ENCODE results near the gene RAB6B. TPM values are rescaled to one million over a fixed set of nuclear protein-coding genes. Genes with fewer than 3 reads are reported as not detected.

The RAB6B gene
- polyA plus RNA-seq, 1 experiment, result 2.2 TPM

- Histone ChIP-seq H3K27ac (ENCODE audit: low read depth, low read length) (no peak overlapping the region), H3K9me3 (ENCODE audit: control insufficient read depth, insufficient read depth, low read length) (no peaks in the 10 kb centered on the region), H3K4me3 (ENCODE audit: low read depth, low read length) (no peak overlapping the region), H3K27me3 (ENCODE audit: control insufficient read depth, insufficient read depth, low read length) (peaks cover 36% of the 10 kb centered on the region)
- DNase-seq (ENCODE audit: low read depth, low spot score), result no peak
- TF ChIP-seq, protein P1, sequence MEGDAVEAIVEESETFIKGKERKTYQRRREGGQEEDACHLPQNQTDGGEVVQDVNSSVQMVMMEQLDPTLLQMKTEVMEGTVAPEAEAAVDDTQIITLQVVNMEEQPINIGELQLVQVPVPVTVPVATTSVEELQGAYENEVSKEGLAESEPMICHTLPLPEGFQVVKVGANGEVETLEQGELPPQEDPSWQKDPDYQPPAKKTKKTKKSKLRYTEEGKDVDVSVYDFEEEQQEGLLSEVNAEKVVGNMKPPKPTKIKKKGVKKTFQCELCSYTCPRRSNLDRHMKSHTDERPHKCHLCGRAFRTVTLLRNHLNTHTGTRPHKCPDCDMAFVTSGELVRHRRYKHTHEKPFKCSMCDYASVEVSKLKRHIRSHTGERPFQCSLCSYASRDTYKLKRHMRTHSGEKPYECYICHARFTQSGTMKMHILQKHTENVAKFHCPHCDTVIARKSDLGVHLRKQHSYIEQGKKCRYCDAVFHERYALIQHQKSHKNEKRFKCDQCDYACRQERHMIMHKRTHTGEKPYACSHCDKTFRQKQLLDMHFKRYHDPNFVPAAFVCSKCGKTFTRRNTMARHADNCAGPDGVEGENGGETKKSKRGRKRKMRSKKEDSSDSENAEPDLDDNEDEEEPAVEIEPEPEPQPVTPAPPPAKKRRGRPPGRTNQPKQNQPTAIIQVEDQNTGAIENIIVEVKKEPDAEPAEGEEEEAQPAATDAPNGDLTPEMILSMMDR (IDR thresholded peaks at IDR 0.05; ENCODE audit: low read depth, low read length), result no peak
- CTCF ChIA-PET, result no interaction called here
- POLR2A ChIA-PET, result no interaction called here
Observed at GRCh38 chr3:133865136-133865855, 30.4 kb downstream of the RAB6B start.

- H3K4me3 ChIP-seq (ENCODE audit: low read depth, low read length), result no peak overlapping the region
- H3K27me3 ChIP-seq (ENCODE audit: control insufficient read depth, insufficient read depth, low read length), result peaks cover 33% of the 10 kb centered on the region
- ChIA-PET POLR2A (no interaction called here), CTCF (no interaction called here)
- no peak overlapping the region for H3K27ac ChIP-seq (ENCODE audit: low read depth, low read length)
- DNase-seq (ENCODE audit: low read depth, low spot score), result no peak
- H3K9me3 ChIP-seq (ENCODE audit: control insufficient read depth, insufficient read depth, low read length), result no peaks in the 10 kb centered on the region
- TF ChIP-seq, protein P1 (IDR thresholded peaks at IDR 0.05; ENCODE audit: low read depth, low read length), result no peak
Observed at GRCh38 chr3:133864616-133865015, 31.1 kb downstream of the RAB6B start.

DNA sequence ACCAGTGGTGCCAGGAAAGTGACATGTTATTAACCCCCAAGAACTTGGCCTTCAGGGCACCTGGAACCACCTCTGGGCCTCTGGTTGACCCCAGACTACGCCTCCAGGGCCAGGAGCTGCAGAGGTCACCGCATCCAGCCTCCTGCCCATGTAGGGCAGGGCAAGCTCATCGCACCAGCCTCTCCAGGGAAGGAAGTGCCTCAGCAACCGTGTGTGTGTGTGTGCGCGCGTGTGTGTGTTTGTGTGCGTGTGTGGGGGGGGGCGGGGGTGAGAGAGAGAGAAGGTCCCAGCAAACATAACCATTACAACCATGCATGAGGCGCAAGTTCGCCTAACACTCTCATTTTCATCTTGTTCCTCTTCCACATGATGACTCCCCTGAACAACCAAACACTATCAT is 31.8 kb downstream of the RAB6B start:
- TF ChIP-seq, protein P1 (IDR thresholded peaks at IDR 0.05; ENCODE audit: low read depth, low read length), result no peak
- ChIA-PET POLR2A (no interaction called here), CTCF (no interaction called here)
- no peak for DNase-seq (ENCODE audit: low read depth, low spot score)
- Histone ChIP-seq H3K27me3 (ENCODE audit: control insufficient read depth, insufficient read depth, low read length) (peaks cover 30% of the 10 kb centered on the region), H3K4me3 (ENCODE audit: low read depth, low read length) (no peak overlapping the region), H3K9me3 (ENCODE audit: control insufficient read depth, insufficient read depth, low read length) (no peaks in the 10 kb centered on the region), H3K27ac (ENCODE audit: low read depth, low read length) (no peak overlapping the region)

DNA sequence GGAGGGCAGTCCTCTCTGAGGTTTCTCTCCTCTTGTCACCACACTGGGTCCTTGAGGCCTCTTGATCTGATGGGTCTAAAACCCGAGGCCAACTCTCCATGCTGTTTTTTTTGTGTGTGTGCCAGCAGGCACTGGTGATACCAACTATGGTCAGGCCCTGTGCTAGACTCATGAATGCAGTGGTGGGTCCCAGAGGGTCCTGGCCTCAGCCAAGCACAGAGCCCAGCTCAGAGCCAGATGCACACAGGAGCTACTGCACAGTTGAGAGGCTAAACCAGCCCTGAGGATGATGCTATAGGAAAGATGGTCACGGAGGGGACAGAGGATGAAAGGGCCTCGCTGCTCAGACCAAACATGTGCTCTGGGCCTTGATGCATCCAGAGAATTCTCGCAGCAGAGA is 33.5 kb downstream of the RAB6B start:
- H3K27me3 ChIP-seq (ENCODE audit: control insufficient read depth, insufficient read depth, low read length), result peaks cover 25% of the 10 kb centered on the region

GRCh38 chr3:133860519-133860918 is 35.2 kb downstream of the RAB6B start:
- TF ChIP-seq, protein P1 (IDR thresholded peaks at IDR 0.05; ENCODE audit: low read depth, low read length), result no peak
- H3K27me3 ChIP-seq (ENCODE audit: control insufficient read depth, insufficient read depth, low read length), result peaks cover 16% of the 10 kb centered on the region
- DNase-seq (ENCODE audit: low read depth, low spot score), result no peak
- H3K9me3 ChIP-seq (ENCODE audit: control insufficient read depth, insufficient read depth, low read length), result no peaks in the 10 kb centered on the region
- POLR2A ChIA-PET, result no interaction called here
- no peak overlapping the region for H3K4me3 ChIP-seq (ENCODE audit: low read depth, low read length)
- H3K27ac ChIP-seq (ENCODE audit: low read depth, low read length), result no peak overlapping the region
- CTCF ChIA-PET, result no interaction called here

More for the DNA sequence above, 33.5 kb downstream of the RAB6B start:
- no peak for DNase-seq (ENCODE audit: low read depth, low spot score)
- TF ChIP-seq, protein P1 (IDR thresholded peaks at IDR 0.05; ENCODE audit: low read depth, low read length), result no peak
- CTCF ChIA-PET, result no interaction called here
- Histone ChIP-seq H3K9me3 (ENCODE audit: control insufficient read depth, insufficient read depth, low read length) (no peaks in the 10 kb centered on the region), H3K27ac (ENCODE audit: low read depth, low read length) (no peak overlapping the region), H3K4me3 (ENCODE audit: low read depth, low read length) (no peak overlapping the region)
- POLR2A ChIA-PET, result no interaction called here
